Renal cortical epithelial cell (primary cell): ENCODE results near the gene IQCN. TPM values are rescaled to one million over a fixed set of nuclear protein-coding genes. Genes with fewer than 3 reads are reported as not detected.
A peak's percentile ranks its signal among the peaks of the same experiment; 100 is the strongest.

Source experiments
- DNase-seq: peaks from one replicate; pipeline ENCODE4 v3.0.0-alpha.2; 2011; ENCODE audit warnings: low read depth
- total RNA-seq: library from RNA; depleted of rRNA; stranded (reverse); fragments of >200 nt; gene quantifications from 2 replicates; pipeline ENCODE4 v1.2.3, GENCODE V29; 2014

Gene IQCN
- total RNA-seq, 1 donor from 2014 or later = 0.50 TPM

GRCh38 chr19:18231775-18232174, 42.5 kb downstream of the IQCN start:
- no peak for DNase-seq

- DNase-seq = no peak
Measured at GRCh38 chr19:18230941-18231734, 43.1 kb downstream of the IQCN start.

DNA sequence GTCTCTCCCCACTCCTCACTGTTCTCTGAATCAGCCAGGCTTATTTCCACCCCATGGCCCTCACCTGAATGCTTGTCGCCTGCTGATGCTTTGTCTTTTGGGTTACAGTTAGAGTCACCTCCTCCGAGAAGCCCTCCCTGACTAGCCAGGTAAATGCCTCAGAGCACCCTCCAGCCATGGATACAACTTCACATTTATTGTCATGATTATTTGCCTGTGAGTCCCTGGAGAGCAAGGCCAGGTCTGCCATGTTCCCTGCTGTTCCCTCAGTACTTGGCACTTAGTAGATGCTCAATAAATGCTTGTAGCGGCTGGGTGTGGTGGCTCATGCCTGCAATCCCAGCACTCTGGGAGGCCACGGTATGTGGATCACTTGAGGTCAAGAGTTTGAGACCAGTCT, 44.3 kb downstream of the IQCN start:
- no peak for DNase-seq

DNA sequence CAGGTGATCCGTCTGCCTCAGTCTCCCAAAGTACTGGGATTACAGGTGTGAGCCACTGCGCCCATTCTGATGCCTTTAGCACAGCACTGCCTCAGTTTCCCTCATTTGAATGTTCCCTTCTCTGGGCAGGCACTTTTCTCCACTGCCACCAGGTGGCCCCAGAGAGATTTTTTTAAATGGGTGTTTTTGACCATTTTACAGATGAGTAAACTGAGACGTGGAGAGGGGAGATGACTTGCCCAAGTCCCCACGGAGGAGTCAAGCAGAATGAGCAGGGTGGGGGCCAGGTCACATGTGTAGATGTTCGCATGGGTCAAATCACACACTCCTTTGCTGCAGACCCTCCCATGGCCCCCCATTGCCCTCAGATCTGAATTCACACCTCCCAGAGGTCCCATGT, 44.8 kb downstream of the IQCN start:
- no peak for DNase-seq

DNA sequence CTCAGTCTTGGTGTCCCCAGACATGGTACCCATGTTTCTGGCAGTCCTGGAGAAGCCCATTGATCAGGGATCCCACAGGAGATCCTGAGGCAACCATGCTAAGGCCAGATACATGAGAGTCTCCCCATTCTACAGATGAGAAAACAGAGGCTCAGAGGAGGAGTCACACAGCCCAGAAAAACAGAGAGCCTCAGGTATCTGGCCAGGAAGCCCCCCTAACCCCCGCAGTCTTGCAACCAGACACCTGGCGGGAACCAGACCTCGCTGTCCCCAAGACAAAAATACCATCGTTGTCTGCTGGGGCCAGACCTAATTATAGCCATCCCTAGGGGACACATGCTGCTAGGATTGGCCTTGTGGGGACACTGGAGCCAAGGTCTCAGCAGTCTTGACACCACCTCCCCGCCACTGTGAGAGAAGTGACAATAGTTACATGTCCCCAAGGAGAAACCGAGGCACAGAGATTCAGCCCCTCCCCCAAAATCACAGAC, 46.4 kb downstream of the IQCN start:
- no peak for DNase-seq

DNA sequence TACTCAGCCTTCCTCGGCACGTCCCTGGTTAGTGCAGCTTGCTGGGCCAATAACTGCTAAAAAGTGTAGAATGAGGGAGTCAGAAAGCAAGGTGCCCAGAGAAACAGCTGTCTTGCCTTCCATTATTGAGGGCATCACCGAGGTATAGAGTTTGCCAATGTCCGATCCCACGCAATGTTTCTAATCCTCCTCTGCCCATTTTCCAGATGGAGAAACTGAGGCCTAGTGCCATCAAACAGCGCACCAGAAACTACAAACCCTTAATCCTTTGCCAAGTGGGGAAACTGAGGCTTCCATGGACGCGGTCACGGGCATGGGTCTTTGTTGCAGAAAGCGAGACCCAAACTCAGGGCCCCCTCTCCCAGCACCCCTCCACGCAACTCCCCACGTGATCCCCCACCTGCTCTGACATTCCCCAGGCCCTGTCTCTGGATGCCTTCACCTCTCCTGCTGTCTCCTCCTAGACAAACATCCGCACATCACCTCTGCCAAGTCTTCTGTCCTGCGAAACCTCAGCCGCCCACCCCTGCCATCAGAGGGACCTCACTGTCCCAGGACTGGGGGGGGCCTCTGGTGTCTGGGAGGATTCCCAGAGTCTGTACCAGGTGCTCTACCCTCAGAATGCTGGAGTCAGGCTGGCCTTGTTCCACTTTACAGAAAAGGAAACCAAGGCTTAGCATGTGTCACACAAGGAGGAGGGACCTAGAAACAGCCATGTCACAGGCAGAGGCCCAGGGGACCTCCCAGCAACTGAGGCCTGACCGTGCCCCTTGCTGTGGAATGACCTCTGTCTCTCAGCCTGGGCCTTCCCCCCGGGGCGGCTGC, 47.1 kb downstream of the IQCN start:
- DNase-seq = no peak

DNA sequence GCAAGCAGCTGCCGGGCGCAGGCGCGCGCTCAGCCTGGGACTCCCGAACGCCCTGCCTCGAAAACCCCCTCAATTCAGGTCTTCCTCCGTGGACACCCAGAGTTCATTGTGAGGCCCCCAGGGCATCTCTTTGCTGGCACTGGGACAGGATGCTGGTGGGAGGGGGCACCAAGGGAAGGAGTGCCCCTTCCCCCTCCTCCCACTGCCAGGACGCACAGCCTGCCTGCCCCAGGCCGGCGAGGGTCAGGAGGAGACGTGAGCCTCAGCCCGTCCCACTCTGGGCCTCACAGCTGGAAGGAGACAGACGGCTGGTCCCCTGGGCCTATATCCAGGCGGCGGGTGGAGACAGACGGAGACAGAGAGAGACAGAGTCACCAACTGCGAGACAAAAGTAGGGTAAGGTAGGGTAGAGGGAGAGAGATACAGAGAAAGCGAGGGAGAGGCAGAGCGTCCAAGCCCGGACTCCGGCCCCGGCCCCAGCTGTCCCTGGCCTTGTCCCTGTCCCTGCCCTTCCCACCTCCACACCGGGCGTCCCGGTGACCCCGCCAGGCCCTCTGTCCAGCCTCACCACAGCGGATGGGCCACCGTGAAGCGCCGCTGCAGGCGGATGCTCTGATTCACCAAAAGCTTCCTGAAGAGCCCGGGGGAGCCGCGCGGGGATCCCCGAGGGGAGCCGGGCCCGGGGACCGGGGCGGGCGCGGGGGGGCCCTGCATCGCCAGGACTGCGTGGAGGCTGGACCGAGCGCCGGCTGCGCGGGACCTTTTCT, 48.4 kb downstream of the IQCN start, which contains the start of gene PDE4C:
TSS of gene PDE4C (minus strand) at position 737 of the 767 bp plus-strand sequence. CDS start at position 714, 23 bp downstream.
- no peak for DNase-seq

DNA sequence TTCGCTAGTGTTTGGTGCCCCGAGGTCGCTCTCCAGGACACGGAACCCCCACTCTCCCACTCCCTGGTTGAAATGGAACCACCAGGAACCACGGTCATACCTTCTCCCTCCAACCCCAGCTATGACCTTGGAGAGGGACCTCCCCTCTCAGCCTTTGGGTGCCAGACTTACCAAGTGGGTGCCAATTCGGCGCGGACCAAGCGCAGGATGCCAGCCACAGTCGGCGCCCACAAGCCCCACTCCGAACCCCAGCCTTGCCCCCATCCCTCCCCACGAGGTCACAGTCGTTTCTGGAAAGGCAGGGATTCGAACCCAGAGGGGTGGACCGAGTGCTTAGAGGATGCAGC, 48.9 kb downstream of the IQCN start:
- no peak for DNase-seq

- peak; percentile 95 for DNase-seq
Measured at GRCh38 chr19:18224525-18225354, 49.5 kb downstream of the IQCN start.

DNA sequence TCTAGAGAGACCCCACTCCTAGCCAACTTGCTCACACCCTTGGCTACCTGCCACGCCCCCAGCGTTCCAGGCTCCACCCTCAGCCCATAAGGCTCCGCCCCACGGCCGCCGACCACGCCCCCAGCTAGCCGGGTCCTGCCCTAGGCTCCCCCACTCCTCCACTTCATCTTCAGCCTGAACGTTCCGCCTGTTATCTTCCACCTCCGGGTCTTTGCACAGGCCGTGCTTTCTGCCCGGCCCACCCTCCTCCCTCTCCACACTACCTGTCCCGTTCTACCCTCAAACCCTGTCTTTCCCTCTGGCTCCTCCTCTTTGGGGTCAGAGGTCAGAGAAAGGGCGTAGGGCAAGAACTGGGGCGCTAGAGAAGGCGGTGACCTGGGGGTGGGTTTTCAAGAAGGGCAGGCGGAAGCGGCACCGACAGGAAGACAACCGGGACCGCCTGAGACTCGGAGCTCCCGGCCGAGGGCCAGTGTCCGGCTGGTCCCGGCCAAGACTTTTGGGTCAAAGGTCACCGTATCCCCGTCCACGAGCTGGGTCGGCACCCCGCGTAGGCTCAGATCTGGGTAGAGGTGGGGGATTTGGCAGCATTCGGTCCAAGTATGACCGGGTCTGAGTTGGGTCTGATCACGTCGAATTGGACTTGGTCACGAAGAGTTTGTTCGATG, 50.3 kb downstream of the IQCN start:
- no peak for DNase-seq

- DNase-seq = no peak
Measured at GRCh38 chr19:18221815-18222725, 52.2 kb downstream of the IQCN start.

DNA sequence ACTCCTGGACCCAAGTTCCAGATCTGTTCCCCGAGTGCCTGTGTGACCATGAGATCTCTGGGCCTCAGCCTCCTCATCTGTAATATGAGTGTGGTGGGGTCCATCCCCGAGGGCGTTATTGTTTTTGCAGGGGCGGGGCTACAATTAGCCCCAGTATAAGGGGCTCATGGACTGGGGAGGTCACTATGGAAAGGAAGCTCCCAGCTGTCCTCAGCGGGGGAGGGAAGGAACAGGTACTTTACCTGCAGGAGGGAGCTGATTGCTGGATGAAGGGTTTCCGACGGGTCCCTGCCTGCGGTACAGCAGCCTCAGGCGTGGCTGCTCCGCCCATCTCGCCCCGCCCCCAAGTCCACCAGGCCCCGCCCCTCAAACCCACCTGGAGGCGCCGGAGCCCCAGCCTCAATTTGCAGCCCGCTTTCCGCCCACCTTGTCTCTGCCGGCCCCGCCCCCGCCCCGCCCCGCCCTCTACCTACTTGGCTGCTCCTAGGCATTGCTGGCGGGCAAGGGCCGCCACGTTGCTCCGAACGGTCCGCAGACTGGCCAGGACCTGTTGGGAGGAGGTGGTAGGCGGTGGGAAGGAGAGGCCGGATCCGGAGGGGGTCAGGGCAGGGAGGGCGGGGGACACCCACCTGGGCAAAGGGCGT, 53.5 kb downstream of the IQCN start:
- DNase-seq = no peak

DNA sequence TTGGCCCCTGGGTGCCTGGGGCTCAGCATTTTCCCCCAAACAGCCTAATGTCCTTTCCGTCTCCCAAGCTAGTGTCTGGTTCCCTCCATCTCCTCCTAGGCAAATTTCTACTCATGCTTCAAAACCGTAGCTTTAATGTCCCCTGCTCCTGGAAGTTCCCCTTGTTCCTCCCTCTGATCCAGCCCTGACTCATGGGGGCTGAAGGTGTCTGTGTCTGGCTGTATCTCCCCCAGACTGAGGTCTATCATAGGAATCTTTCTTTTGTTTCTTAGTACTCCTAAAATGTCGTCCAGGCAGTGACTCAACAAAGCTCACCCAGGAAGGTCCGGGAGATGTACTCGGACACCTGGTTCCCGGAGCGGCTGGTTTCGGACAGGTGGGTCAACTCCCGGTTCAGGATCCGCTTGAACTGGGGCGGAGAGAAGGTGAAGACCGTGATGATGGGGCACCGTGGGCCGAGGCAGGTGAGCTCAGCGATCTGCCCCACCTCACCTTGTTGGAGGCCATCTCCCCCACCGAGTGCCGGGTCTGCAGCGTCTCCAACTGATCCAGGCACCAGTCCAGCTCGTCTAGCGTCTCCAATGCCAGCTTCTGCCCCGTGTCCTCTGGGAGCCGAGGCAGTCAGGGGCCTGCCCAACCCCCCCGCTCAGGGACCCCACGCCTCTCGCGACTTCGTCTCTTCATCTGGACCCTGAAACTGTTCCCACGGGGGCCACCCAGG, 54.2 kb downstream of the IQCN start:
- DNase-seq = no peak

- DNase-seq = no peak
Measured at GRCh38 chr19:18218600-18218999, 55.7 kb downstream of the IQCN start.

DNA sequence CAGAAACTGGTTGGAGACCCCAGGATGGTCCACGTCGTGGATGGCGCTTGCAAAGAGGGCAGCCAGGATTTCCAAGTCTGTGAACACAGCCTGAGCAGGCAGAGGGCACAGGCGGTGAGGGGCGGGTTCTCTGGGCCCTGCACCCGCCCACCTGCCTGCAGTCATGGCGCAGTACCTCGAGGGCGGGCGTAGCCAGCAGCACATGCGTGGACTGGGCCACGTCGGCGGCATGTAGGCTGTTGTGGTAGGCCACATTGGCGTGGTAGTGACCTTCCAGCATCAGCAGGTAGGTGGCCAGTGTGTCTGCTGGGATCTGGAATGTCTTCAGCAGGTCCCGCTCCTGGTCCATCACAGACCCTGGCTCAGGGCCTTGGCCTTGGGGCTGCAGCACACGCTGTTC, 56.1 kb downstream of the IQCN start:
- DNase-seq = no peak

GRCh38 chr19:18216789-18217188, 57.5 kb downstream of the IQCN start:
- no peak for DNase-seq

GRCh38 chr19:18214779-18215433, 59.3 kb downstream of the IQCN start:
- peak; percentile 42 for DNase-seq

GRCh38 chr19:18211683-18212082, 62.6 kb downstream of the IQCN start:
- DNase-seq = no peak
